Melanocyte of skin (primary cell): Measurements from ENCODE around the gene PRKACB. TPM values are rescaled to one million over a fixed set of nuclear protein-coding genes. Genes with fewer than 3 reads are reported as not detected.

ENCODE experiments used
- small RNA-seq, 2 donors: library from RNA; depleted of rRNA; stranded (forward); fragments of <200 nt; gene quantifications; one replicate each; pipeline ENCODE3, GENCODE V24; 2012
- total RNA-seq, 2 donors: library from RNA; depleted of rRNA; stranded (reverse); fragments of >200 nt; gene quantifications; 2 replicates each; pipeline ENCODE4 v1.2.3, GENCODE V29; 2012

PRKACB gene
- 10 to 100 TPM; 16.2 to 22.6 TPM for total RNA-seq

DNA sequence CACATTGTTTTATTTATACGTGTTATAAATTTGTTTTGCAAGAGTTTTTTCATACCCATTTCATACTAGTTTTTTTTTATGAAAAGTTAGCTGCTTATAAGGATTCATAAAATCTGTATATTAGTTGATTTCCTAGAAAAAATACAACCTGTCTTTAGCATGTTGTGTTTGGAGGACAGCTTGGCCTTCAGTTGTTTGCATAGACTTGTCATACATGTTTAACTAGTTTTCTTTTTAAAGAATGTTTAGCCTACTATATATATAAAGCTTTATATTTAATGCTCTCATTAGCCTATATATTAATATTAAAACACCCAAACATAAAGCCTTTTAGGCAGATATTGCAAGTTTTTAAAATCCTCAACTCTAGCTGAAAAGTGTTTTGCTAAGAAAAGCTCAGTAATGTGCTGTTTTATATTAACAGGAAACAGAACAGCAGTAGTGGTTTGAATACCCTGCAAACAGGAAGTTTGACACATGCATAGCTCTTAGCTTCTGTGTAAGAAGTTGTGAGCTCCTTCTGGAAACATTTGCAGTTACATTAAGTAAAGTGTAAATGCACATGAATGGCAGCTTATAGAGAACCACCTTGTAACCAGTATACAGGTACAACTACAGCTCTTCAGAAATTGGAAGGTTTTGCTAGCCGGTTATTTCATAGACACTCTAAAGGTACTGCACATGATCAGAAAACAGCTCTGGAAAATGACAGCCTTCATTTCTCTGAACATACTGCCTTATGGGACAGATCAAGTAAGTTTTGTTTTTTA is at the start of gene PRKACB:
PRKACB (plus strand) TSS at position 476 of the 770 bp plus-strand sequence; CDS start at position 567, 91 bp downstream.

Small RNA genes lying within 50 kb of the gene (small RNA-seq; reads per million reads assigned to genes)
- gene AL450063.1 (0 to 0.09 reads per million in 2 donors), gene RF00410 (0 reads per million in 2 donors)

Other genes starting within 250 kb of the PRKACB start
- 10 to 100 TPM; 12.3 to 17.2 TPM for gene TTLL7, start 145.1 kb upstream of the PRKACB start, total RNA-seq
- 1 to 10 TPM in 1 of 2 donors, under 1 TPM in 1; 1.00 to 2.8 TPM for gene SAMD13, start 157.4 kb downstream of the PRKACB start, total RNA-seq